ENCODE data around the gene NOL4L.

- TF ChIP-seq CTCF (IDR thresholded peaks at IDR 0.05; ENCODE audit: low read depth, low read length) (no peak), MAX (IDR thresholded peaks at IDR 0.05; ENCODE audit: low read depth, low read length) (no peak), POLR2A (IDR thresholded peaks at IDR 0.05; ENCODE audit: extremely low read depth, insufficient read length) (no peak)
Measured at GRCh38 chr20:32599783-32600340, 14.7 kb upstream of the NOL4L start.

All from NB4 (cell line).